ENCODE measurements around the gene SREBF2.

The SREBF2 gene
- total RNA-seq = 82.1 to 111 (median 101) reads per million in 3 donors

GRCh38 chr22:41832553-41833368 lies at the start of gene SREBF2:
Gene SREBF2, plus strand, starts transcription at chr22:41833105. Its CDS starts 166 bp downstream, at chr22:41833271.
- H3K9me3 ChIP-seq (ENCODE audit: control insufficient read depth, low read length) = no peaks in the 10 kb centered on the region
- H3K27ac ChIP-seq (ENCODE audit: insufficient read depth, low read length, poor library complexity, severe bottlenecking) = peak within 1 kb of the TSS; percentile 95
- peak within 1 kb of the TSS; percentile 83 for H3K4me3 ChIP-seq (ENCODE audit: insufficient read depth, low read depth, low read length, poor library complexity, severe bottlenecking)
- peaks cover 7% of the 10 kb centered on the region for H3K36me3 ChIP-seq (ENCODE audit: control insufficient read depth, insufficient read depth, low read length)
- peaks cover 13% of the 10 kb centered on the region for H3K4me1 ChIP-seq (ENCODE audit: control insufficient read depth, insufficient read depth, low read length, poor library complexity, severe bottlenecking)
- DNase-seq = peak; percentile 98 to 99 (median 98)
- no peaks in the 10 kb centered on the region for H3K27me3 ChIP-seq (replicated peaks; ENCODE audit: control insufficient read depth, insufficient read depth, low read length, poor library complexity, severe bottlenecking)

GRCh38 chr22:41787331-41787730 lies 45.6 kb upstream of the SREBF2 start:
- Histone ChIP-seq H3K4me1 (ENCODE audit: control insufficient read depth, insufficient read depth, low read length, poor library complexity, severe bottlenecking) (peaks cover 26% of the 10 kb centered on the region), H3K36me3 (ENCODE audit: control insufficient read depth, insufficient read depth, low read length) (peaks cover 28% of the 10 kb centered on the region), H3K27ac (ENCODE audit: insufficient read depth, low read length, poor library complexity, severe bottlenecking) (no peak overlapping the region), H3K27me3 (replicated peaks; ENCODE audit: control insufficient read depth, insufficient read depth, low read length, poor library complexity, severe bottlenecking) (no peaks in the 10 kb centered on the region), H3K4me3 (ENCODE audit: insufficient read depth, low read depth, low read length, poor library complexity, severe bottlenecking) (no peak overlapping the region), H3K9me3 (ENCODE audit: control insufficient read depth, low read length) (no peaks in the 10 kb centered on the region)
- no peak for DNase-seq

- H3K9me3 ChIP-seq (ENCODE audit: control insufficient read depth, low read length) = no peaks in the 10 kb centered on the region
- H3K4me1 ChIP-seq (ENCODE audit: control insufficient read depth, insufficient read depth, low read length, poor library complexity, severe bottlenecking) = no peaks in the 10 kb centered on the region
Observed at GRCh38 chr22:41793871-41794270, 39.0 kb upstream of the SREBF2 start.

DNA sequence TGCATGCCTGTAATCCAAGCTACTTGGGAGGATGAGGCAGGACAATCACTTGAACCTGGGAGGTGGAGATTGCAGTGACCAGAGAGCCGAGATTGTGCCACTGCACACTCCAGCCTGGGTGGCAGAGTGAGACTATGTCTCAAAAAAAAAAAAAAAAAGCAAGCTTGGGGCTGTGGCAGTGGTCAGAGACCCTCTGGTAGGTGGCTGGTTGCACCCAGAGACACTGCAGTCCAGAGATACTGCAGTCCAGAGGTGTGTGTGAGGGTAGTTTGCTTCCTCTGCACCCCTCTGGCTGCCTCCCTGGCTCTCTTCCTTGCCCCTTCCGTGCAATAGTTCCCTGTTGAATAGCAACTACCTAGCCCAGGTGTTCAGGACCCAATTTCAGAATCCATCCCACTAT lies 34.2 kb upstream of the SREBF2 start:
- Histone ChIP-seq H3K4me3 (ENCODE audit: insufficient read depth, low read depth, low read length, poor library complexity, severe bottlenecking) (no peak overlapping the region), H3K9me3 (ENCODE audit: control insufficient read depth, low read length) (no peaks in the 10 kb centered on the region), H3K36me3 (ENCODE audit: control insufficient read depth, insufficient read depth, low read length) (peaks cover 19% of the 10 kb centered on the region), H3K27me3 (replicated peaks; ENCODE audit: control insufficient read depth, insufficient read depth, low read length, poor library complexity, severe bottlenecking) (no peaks in the 10 kb centered on the region), H3K4me1 (ENCODE audit: control insufficient read depth, insufficient read depth, low read length, poor library complexity, severe bottlenecking) (peaks cover 13% of the 10 kb centered on the region), H3K27ac (ENCODE audit: insufficient read depth, low read length, poor library complexity, severe bottlenecking) (no peak overlapping the region)
- DNase-seq = no peak

More at GRCh38 chr22:41793871-41794270, 39.0 kb upstream of the SREBF2 start:
- Histone ChIP-seq H3K27me3 (replicated peaks; ENCODE audit: control insufficient read depth, insufficient read depth, low read length, poor library complexity, severe bottlenecking) (no peaks in the 10 kb centered on the region), H3K27ac (ENCODE audit: insufficient read depth, low read length, poor library complexity, severe bottlenecking) (no peak overlapping the region), H3K4me3 (ENCODE audit: insufficient read depth, low read depth, low read length, poor library complexity, severe bottlenecking) (no peak overlapping the region), H3K36me3 (ENCODE audit: control insufficient read depth, insufficient read depth, low read length) (peaks cover 32% of the 10 kb centered on the region)
- DNase-seq = no peak

DNA sequence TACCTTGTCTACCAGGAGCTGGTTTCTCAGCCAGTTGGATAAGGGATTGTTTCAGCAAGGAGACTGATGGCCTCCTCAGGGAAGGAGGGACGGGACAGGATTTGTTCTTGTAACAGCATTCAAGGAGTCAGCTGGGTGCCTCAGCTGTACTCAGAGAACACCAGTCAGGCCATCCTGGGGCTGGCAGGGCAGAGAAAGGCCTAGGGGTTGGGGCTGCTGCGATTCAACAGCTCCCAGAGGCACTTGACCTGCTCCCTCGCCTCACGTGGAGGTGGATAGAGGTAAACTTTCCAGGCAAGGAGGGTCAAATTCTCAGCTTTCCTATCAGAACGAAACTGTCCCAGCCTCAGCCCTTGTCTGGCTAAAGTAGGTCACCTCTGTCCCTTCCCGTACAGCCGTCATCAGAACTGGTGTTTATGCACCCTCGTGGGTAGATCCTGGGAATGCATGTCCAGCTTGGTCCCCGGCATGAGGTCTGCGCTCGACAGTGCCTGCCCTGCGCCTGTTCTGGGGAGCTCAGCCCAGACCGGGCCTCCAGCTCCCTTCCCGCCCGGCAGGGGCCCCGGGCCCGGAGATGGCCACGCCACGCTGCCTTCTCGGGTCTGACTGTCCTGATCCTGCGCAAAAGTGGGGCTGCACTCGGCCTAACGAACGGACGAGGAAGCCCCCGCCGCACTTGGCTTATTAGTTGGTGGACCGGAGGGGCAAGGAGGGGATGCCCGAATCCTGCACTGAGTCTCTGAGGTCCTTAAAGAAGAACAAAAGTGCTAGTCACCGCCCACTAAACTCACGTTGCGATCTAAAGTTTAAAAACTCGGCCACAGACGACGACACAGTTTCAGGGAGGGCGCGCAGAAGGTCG lies 33.2 kb upstream of the SREBF2 start:
- peak overlapping the region; percentile 87 for H3K4me3 ChIP-seq (ENCODE audit: insufficient read depth, low read depth, low read length, poor library complexity, severe bottlenecking)
- peak overlapping the region; percentile 86 for H3K27ac ChIP-seq (ENCODE audit: insufficient read depth, low read length, poor library complexity, severe bottlenecking)
- H3K4me1 ChIP-seq (ENCODE audit: control insufficient read depth, insufficient read depth, low read length, poor library complexity, severe bottlenecking) = peaks cover 13% of the 10 kb centered on the region
- peak in 1 of 3 donors; percentile 5 for DNase-seq
- no peaks in the 10 kb centered on the region for H3K27me3 ChIP-seq (replicated peaks; ENCODE audit: control insufficient read depth, insufficient read depth, low read length, poor library complexity, severe bottlenecking)
- peaks cover 9% of the 10 kb centered on the region for H3K36me3 ChIP-seq (ENCODE audit: control insufficient read depth, insufficient read depth, low read length)
- no peaks in the 10 kb centered on the region for H3K9me3 ChIP-seq (ENCODE audit: control insufficient read depth, low read length)

GRCh38 chr22:41800348-41801146 lies 32.4 kb upstream of the SREBF2 start, which contains the start of gene CCDC134:
Gene CCDC134, plus strand, starts transcription at chr22:41800679. Its CDS starts 8,212 bp downstream, at chr22:41808891.
- H3K27me3 ChIP-seq (replicated peaks; ENCODE audit: control insufficient read depth, insufficient read depth, low read length, poor library complexity, severe bottlenecking) = no peaks in the 10 kb centered on the region
- no peaks in the 10 kb centered on the region for H3K9me3 ChIP-seq (ENCODE audit: control insufficient read depth, low read length)
- H3K36me3 ChIP-seq (ENCODE audit: control insufficient read depth, insufficient read depth, low read length) = peaks cover under 1% of the 10 kb centered on the region
- H3K4me3 ChIP-seq (ENCODE audit: insufficient read depth, low read depth, low read length, poor library complexity, severe bottlenecking) = peak within 1 kb of the TSS; percentile 87
- H3K4me1 ChIP-seq (ENCODE audit: control insufficient read depth, insufficient read depth, low read length, poor library complexity, severe bottlenecking) = peaks cover 13% of the 10 kb centered on the region
- H3K27ac ChIP-seq (ENCODE audit: insufficient read depth, low read length, poor library complexity, severe bottlenecking) = peak within 1 kb of the TSS; percentile 86
- peak; percentile 83 to 85 (median 83) for DNase-seq

DNA sequence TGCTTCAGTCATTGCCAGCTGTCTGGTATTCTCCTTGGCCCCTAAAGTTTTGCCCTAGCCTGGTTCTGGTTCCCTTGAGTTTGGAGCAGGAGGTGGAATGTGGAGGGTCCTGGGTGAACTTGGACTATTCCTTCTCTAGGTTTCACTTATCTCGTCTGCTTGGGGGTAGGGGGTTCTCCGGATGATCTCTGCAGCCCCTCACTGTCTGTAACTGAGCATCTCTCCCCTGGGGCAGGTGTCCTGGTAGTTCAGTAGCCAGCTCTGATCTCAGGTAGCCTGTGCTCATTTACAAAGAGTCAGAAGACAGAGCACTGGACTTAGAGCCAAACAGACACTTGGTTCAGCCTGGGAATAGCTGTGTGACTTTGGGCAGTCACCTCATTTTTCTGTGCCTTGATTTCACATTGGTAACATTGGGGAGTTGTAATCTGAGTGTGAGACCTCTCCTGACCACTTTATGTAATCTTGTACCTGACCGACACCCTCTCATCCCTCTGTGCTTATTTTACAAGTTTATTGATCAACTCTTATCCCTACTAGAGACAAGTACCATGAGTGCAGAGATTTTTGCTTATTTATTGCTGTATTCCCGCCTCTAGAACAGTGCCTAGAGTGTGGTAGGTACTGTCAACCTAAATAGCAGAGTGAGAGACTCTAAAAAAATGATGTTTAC lies 31.6 kb upstream of the SREBF2 start:
- no peaks in the 10 kb centered on the region for H3K27me3 ChIP-seq (replicated peaks; ENCODE audit: control insufficient read depth, insufficient read depth, low read length, poor library complexity, severe bottlenecking)
- peaks cover 13% of the 10 kb centered on the region for H3K4me1 ChIP-seq (ENCODE audit: control insufficient read depth, insufficient read depth, low read length, poor library complexity, severe bottlenecking)
- peak overlapping the region; percentile 87 for H3K4me3 ChIP-seq (ENCODE audit: insufficient read depth, low read depth, low read length, poor library complexity, severe bottlenecking)
- H3K27ac ChIP-seq (ENCODE audit: insufficient read depth, low read length, poor library complexity, severe bottlenecking) = peak overlapping the region; percentile 86
- no peak for DNase-seq
- no peaks in the 10 kb centered on the region for H3K36me3 ChIP-seq (ENCODE audit: control insufficient read depth, insufficient read depth, low read length)
- H3K9me3 ChIP-seq (ENCODE audit: control insufficient read depth, low read length) = no peaks in the 10 kb centered on the region

DNA sequence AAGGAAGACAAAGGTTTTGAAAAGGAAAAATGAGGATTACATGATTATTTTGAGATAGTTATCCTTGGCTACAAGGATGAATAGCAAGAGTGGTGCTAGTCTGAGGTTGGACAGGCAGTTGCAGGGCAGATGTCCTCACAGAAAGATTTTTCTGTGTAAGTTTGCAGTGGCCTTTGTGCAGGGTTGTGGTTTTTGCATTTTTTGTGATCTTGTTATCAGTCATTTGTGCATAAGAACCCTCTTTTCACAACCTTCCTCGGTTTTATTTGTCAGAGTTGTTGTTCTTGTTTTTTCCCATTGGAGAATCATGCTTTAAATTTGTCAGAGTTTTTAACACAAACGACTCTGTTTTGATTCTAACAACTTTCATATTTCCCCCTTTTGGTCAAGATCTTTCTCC lies 31.0 kb upstream of the SREBF2 start:
- Histone ChIP-seq H3K9me3 (ENCODE audit: control insufficient read depth, low read length) (no peaks in the 10 kb centered on the region), H3K4me3 (ENCODE audit: insufficient read depth, low read depth, low read length, poor library complexity, severe bottlenecking) (peak overlapping the region; percentile 87), H3K27me3 (replicated peaks; ENCODE audit: control insufficient read depth, insufficient read depth, low read length, poor library complexity, severe bottlenecking) (no peaks in the 10 kb centered on the region), H3K27ac (ENCODE audit: insufficient read depth, low read length, poor library complexity, severe bottlenecking) (no peak overlapping the region), H3K36me3 (ENCODE audit: control insufficient read depth, insufficient read depth, low read length) (no peaks in the 10 kb centered on the region), H3K4me1 (ENCODE audit: control insufficient read depth, insufficient read depth, low read length, poor library complexity, severe bottlenecking) (peaks cover 13% of the 10 kb centered on the region)
- no peak for DNase-seq

- H3K4me1 ChIP-seq (ENCODE audit: control insufficient read depth, insufficient read depth, low read length, poor library complexity, severe bottlenecking) = peaks cover 5% of the 10 kb centered on the region
- no peak for DNase-seq
- H3K4me3 ChIP-seq (ENCODE audit: insufficient read depth, low read depth, low read length, poor library complexity, severe bottlenecking) = no peak overlapping the region
- no peaks in the 10 kb centered on the region for H3K27me3 ChIP-seq (replicated peaks; ENCODE audit: control insufficient read depth, insufficient read depth, low read length, poor library complexity, severe bottlenecking)
- peaks cover 14% of the 10 kb centered on the region for H3K36me3 ChIP-seq (ENCODE audit: control insufficient read depth, insufficient read depth, low read length)
- no peaks in the 10 kb centered on the region for H3K9me3 ChIP-seq (ENCODE audit: control insufficient read depth, low read length)
- H3K27ac ChIP-seq (ENCODE audit: insufficient read depth, low read length, poor library complexity, severe bottlenecking) = no peak overlapping the region
Observed at GRCh38 chr22:41805639-41806038, 27.3 kb upstream of the SREBF2 start.
